K562 (cell line): Measurements from ENCODE around the gene GMIP. TPM values are rescaled to one million over a fixed set of nuclear protein-coding genes. Genes with fewer than 3 reads are reported as not detected.
A peak's percentile ranks its signal among the peaks of the same experiment; 100 is the strongest.

Source experiments
- CEBPB ChIP-seq: fragments of 450-650 bp; IDR thresholded peaks from 2 replicates; pipeline ENCODE4 v1.6.1; 2016; ENCODE audit warnings: missing genetic modification characterization, missing compliant biosample characterization
- CREB3 ChIP-seq: fragments of 450-650 bp; conservative IDR thresholded peaks from 2 replicates; pipeline ENCODE4 v1.6.1; 2016; ENCODE audit warnings: missing genetic modification characterization, low read depth, mild to moderate bottlenecking, missing compliant biosample characterization, moderate library complexity
- CREB5 ChIP-seq: fragments of 250-450 bp; sonication (Bioruptor Pico); IDR thresholded peaks from 2 replicates; pipeline ENCODE4 v1.5.0; 2020; ENCODE audit warnings: mild to moderate bottlenecking
- FOXM1 ChIP-seq, 2 experiments: fragments of 450-650 bp in 1 of 2; sonication (generic) in 1 of 2; formaldehyde crosslinking in 1 of 2; IDR thresholded peaks; 2 replicates each; pipeline versions ENCODE4 v1.6.1 to v1.9.0; 2017 to 2022; ENCODE audit warnings: low read depth in 2 of 2, mild to moderate bottlenecking in 2 of 2, missing genetic modification reagents in 1 of 2, moderate library complexity in 1 of 2
- HIVEP1 ChIP-seq: fragments of 250-450 bp; sonication (Bioruptor Pico); IDR thresholded peaks from 2 replicates; pipeline ENCODE4 v1.4.0; 2020; ENCODE audit warnings: mild to moderate bottlenecking
- KDM4B ChIP-seq, 2 experiments: fragments of 450-650 bp in 1 of 2; sonication (generic) in 1 of 2; IDR thresholded peaks; 2 replicates each; pipeline ENCODE4 v1.6.1; 2016 to 2017; ENCODE audit warnings: borderline replicate concordance in 2 of 2, antibody characterized with exemption in 1 of 2, low read depth in 1 of 2, mild to moderate bottlenecking in 1 of 2
- MAFK ChIP-seq: IDR thresholded peaks from 2 replicates; pipeline ENCODE4 v1.6.1; 2011; ENCODE audit warnings: low read length, improper control_type of control experiment
- PKNOX1 ChIP-seq: fragments of 450-650 bp; IDR thresholded peaks from 2 replicates; pipeline ENCODE4 v1.6.1; 2016
- POLR2H ChIP-seq: IDR thresholded peaks from 2 replicates; pipeline ENCODE4 v1.6.1; 2016; ENCODE audit warnings: missing genetic modification characterization, low read depth, mild to moderate bottlenecking, control low read depth, missing compliant biosample characterization, moderate library complexity
- PYGO2 ChIP-seq: fragments of 450-650 bp; IDR thresholded peaks from 2 replicates; pipeline ENCODE4 v1.6.1; 2016; ENCODE audit warnings: mild to moderate bottlenecking, missing genetic modification characterization, moderate library complexity, missing compliant biosample characterization
- RB1 ChIP-seq: fragments of 450-650 bp; IDR thresholded peaks from 2 replicates; pipeline ENCODE4 v1.6.1; 2017; ENCODE audit warnings: low read depth, mild to moderate bottlenecking
- SMARCE1 ChIP-seq: fragments of 450-650 bp; IDR thresholded peaks from 2 replicates; pipeline ENCODE4 v1.7.1; 2016; ENCODE audit warnings: mild to moderate bottlenecking
- TBP ChIP-seq: optimal IDR thresholded peaks from 2 replicates; pipeline ENCODE3; 2011; ENCODE audit warnings: low read depth, low read length, improper control_type of control experiment
- THAP12 ChIP-seq: fragments of 250-450 bp; sonication (Bioruptor Pico); IDR thresholded peaks from 2 replicates; pipeline ENCODE4 v1.9.0; 2021; ENCODE audit warnings: mild to moderate bottlenecking, inconsistent platforms
- ZBTB1 ChIP-seq: sonication (generic); formaldehyde crosslinking; IDR thresholded peaks from 2 replicates; pipeline ENCODE4 v1.8.1; 2023; ENCODE audit warnings: missing genetic modification reagents, low read depth, mild to moderate bottlenecking, borderline replicate concordance
- ZBTB9 ChIP-seq: fragments of 450-650 bp; formaldehyde crosslinking; IDR thresholded peaks from 2 replicates; pipeline ENCODE4 v1.4.0; 2020; ENCODE audit warnings: mild to moderate bottlenecking, moderate library complexity
- ZNF175 ChIP-seq: fragments of 200-800 bp; sonication (Bioruptor generic); IDR thresholded peaks from 2 replicates; pipeline ENCODE4 v1.6.1; 2016; ENCODE audit warnings: low read depth, mild to moderate bottlenecking, missing genetic modification characterization, missing compliant biosample characterization
- ZNF76 ChIP-seq: fragments of 250-450 bp; sonication (Bioruptor Pico); IDR thresholded peaks from 2 replicates; pipeline ENCODE4 v1.4.0; 2020; ENCODE audit warnings: mild to moderate bottlenecking, moderate library complexity, borderline replicate concordance
- polyA plus RNA-seq, 8 experiments: library from polyadenylated mRNA; depleted of rRNA in 4 of 8; stranded (reverse) in 5 of 8; unstranded in 3 of 8; fragments of >200 nt; fragmentation: Nextera tagmentation in 2 of 8; fragmentation: Illumina TruSeq in 1 of 8; extraction: Ambion mirVana in 2 of 8; extraction: Trizol in 1 of 8; gene quantifications; 2 replicates each; pipeline versions ENCODE4 v1.2.1 to v1.2.3, GENCODE V29; 2011 to 2014; ENCODE audit warnings: inconsistent platforms in 1 of 8, missing spikeins in 1 of 8
- total RNA-seq, 7 experiments: library from RNA; depleted of rRNA in 6 of 7; stranded (reverse); fragments of >200 nt in 6 of 7; fragmentation: Illumina TruSeq in 2 of 7; extraction: Trizol in 2 of 7; gene quantifications; 2 replicates each; pipeline versions ENCODE4 v1.2.1 to v1.2.3, GENCODE V29; 2011 to 2021; ENCODE audit warnings: low replicate concordance in 1 of 7

GMIP gene
- total and polyA plus RNA-seq, 9 of the 15 experiments (the other 6 are each of a cell fraction or from before 2014, with no cell fraction given) = 0.14 to 15.8 (median 3.2) TPM

GRCh38 chr19:19663256-19664120 is 20.0 kb upstream of the GMIP start, which contains the start of gene ATP13A1 (continued):
- 0 out of 2 replicates have a peak, but pooled peaks have one; percentile 33 for TF ChIP-seq CREB3 (tag)
- peak; percentile 91 for TF ChIP-seq TBP
- peak; percentile 74 for TF ChIP-seq THAP12
- TF ChIP-seq ZBTB9 (CRISPR knock-in tag) = peak; percentile 60; the same call in 1 of the 2 replicates
- no peak for TF ChIP-seq CEBPB (tag)
- TF ChIP-seq HIVEP1 = 0 out of 2 replicates have a peak, but pooled peaks have one; percentile 48
- peak; percentile 81 for TF ChIP-seq RB1
- TF ChIP-seq MAFK = no peak
- no peak for TF ChIP-seq PYGO2
- no peak; the same call in 1 of the 2 replicates for TF ChIP-seq ZBTB1
- no peak for TF ChIP-seq SMARCE1
- TF ChIP-seq CREB5 (CRISPR knock-in tag) = no peak
- TF ChIP-seq ZNF175 = peak; percentile 71; the same call in 1 of the 2 replicates
- peak; percentile 65 for TF ChIP-seq PKNOX1
- TF ChIP-seq FOXM1 (IDR thresholded peaks at IDR 0.05; ENCODE audit: low read depth) = no peak
- 0 out of 2 replicates have a peak, but pooled peaks have one; percentile 61 for TF ChIP-seq FOXM1 (CRISPR knock-in tag; IDR thresholded peaks at IDR 0.05; ENCODE audit: low read depth)
- peak; percentile 82 for TF ChIP-seq POLR2H
- TF ChIP-seq ZNF76 (CRISPR knock-in tag) = 0 out of 2 replicates have a peak, but pooled peaks have one; percentile 68
- peak in 1 of 2 experiments; percentile 69; a peak in 1 of 4 replicates for TF ChIP-seq KDM4B (IDR thresholded peaks at IDR 0.05; ENCODE audit: borderline replicate concordance in 2 of 2, low read depth in 1 of 2)
